Adipocyte (in vitro differentiated cells): Measurements from ENCODE around the gene SORCS2.

ENCODE experiments used
- DNase-seq: peaks from one replicate; pipeline ENCODE4 v3.0.0-alpha.2; 2015; ENCODE audit warnings: low read depth
- H3K27me3 ChIP-seq: replicated peaks from 2 replicates; pipeline ENCODE4 v1.7.0; 2013; ENCODE audit warnings: mild to moderate bottlenecking, low read length, moderate library complexity; ENCODE audit not compliant: control insufficient read depth, insufficient read depth
- H3K36me3 ChIP-seq: 2 replicates; pipeline ENCODE4 v1.7.0; 2013; ENCODE audit warnings: low read length, mild to moderate bottlenecking, moderate library complexity; ENCODE audit not compliant: control insufficient read depth, insufficient read depth, severe bottlenecking
- H3K4me1 ChIP-seq: 2 replicates; pipeline ENCODE4 v1.7.0; 2013; ENCODE audit warnings: mild to moderate bottlenecking, low read length, moderate library complexity; ENCODE audit not compliant: control insufficient read depth, insufficient read depth
- H3K4me3 ChIP-seq: 2 replicates; pipeline ENCODE4 v1.7.0; 2013; ENCODE audit warnings: mild to moderate bottlenecking, low read length, moderate library complexity
- H3K9ac ChIP-seq: 2 replicates; pipeline ENCODE4 v1.7.0; 2013; ENCODE audit warnings: mild to moderate bottlenecking, low read length, moderate library complexity
- H3K9me3 ChIP-seq: 2 replicates; pipeline ENCODE4 v1.7.0; 2013; ENCODE audit warnings: mild to moderate bottlenecking, low read length, moderate library complexity; ENCODE audit not compliant: control insufficient read depth

SORCS2 gene

GRCh38 chr4:7400671-7401298 is 208.4 kb downstream of the SORCS2 start:
- H3K9me3 ChIP-seq = peaks cover 7% of the 10 kb centered on the region
- no peak for DNase-seq
- no peak overlapping the region for H3K9ac ChIP-seq
- H3K4me3 ChIP-seq = no peak overlapping the region
- H3K36me3 ChIP-seq = no peaks in the 10 kb centered on the region
- no peaks in the 10 kb centered on the region for H3K4me1 ChIP-seq
- H3K27me3 ChIP-seq = peaks cover 46% of the 10 kb centered on the region

- peaks cover 30% of the 10 kb centered on the region for H3K27me3 ChIP-seq
- no peak for DNase-seq
- H3K9ac ChIP-seq = no peak overlapping the region
- H3K9me3 ChIP-seq = peaks cover 10% of the 10 kb centered on the region
- H3K36me3 ChIP-seq = no peaks in the 10 kb centered on the region
- H3K4me1 ChIP-seq = no peaks in the 10 kb centered on the region
- H3K4me3 ChIP-seq = no peak overlapping the region
Observed at GRCh38 chr4:7402526-7402925, 210.2 kb downstream of the SORCS2 start.

GRCh38 chr4:7403001-7403400 is 210.7 kb downstream of the SORCS2 start:
- Histone ChIP-seq H3K9me3 (peaks cover 14% of the 10 kb centered on the region), H3K4me3 (no peak overlapping the region), H3K4me1 (no peaks in the 10 kb centered on the region), H3K36me3 (no peaks in the 10 kb centered on the region), H3K9ac (no peak overlapping the region), H3K27me3 (peaks cover 26% of the 10 kb centered on the region)
- DNase-seq = no peak

- peaks cover 29% of the 10 kb centered on the region for H3K9me3 ChIP-seq
- peaks cover 19% of the 10 kb centered on the region for H3K27me3 ChIP-seq
- H3K4me3 ChIP-seq = no peak overlapping the region
- no peaks in the 10 kb centered on the region for H3K36me3 ChIP-seq
- DNase-seq = no peak
- H3K4me1 ChIP-seq = no peaks in the 10 kb centered on the region
- no peak overlapping the region for H3K9ac ChIP-seq
Observed at GRCh38 chr4:7408166-7408565, 215.8 kb downstream of the SORCS2 start.

- no peaks in the 10 kb centered on the region for H3K36me3 ChIP-seq
- no peak overlapping the region for H3K9ac ChIP-seq
- H3K9me3 ChIP-seq = peaks cover 22% of the 10 kb centered on the region
- DNase-seq = no peak
- no peaks in the 10 kb centered on the region for H3K4me1 ChIP-seq
- H3K27me3 ChIP-seq = peaks cover 19% of the 10 kb centered on the region
- no peak overlapping the region for H3K4me3 ChIP-seq
Observed at GRCh38 chr4:7410446-7410845, 218.1 kb downstream of the SORCS2 start.

GRCh38 chr4:7411491-7411890 is 219.2 kb downstream of the SORCS2 start:
- DNase-seq = no peak
- Histone ChIP-seq H3K4me1 (no peaks in the 10 kb centered on the region), H3K9ac (no peak overlapping the region), H3K36me3 (no peaks in the 10 kb centered on the region), H3K27me3 (peaks cover 19% of the 10 kb centered on the region), H3K4me3 (no peak overlapping the region), H3K9me3 (peaks cover 22% of the 10 kb centered on the region)

GRCh38 chr4:7411896-7412553 is 219.7 kb downstream of the SORCS2 start:
- Histone ChIP-seq H3K36me3 (no peaks in the 10 kb centered on the region), H3K9ac (no peak overlapping the region), H3K4me3 (no peak overlapping the region), H3K4me1 (no peaks in the 10 kb centered on the region), H3K27me3 (peaks cover 19% of the 10 kb centered on the region), H3K9me3 (peaks cover 19% of the 10 kb centered on the region)
- DNase-seq = no peak

GRCh38 chr4:7412554-7412912 is 220.2 kb downstream of the SORCS2 start:
- Histone ChIP-seq H3K9me3 (peaks cover 19% of the 10 kb centered on the region), H3K4me1 (no peaks in the 10 kb centered on the region), H3K27me3 (peaks cover 19% of the 10 kb centered on the region), H3K9ac (no peak overlapping the region), H3K4me3 (no peak overlapping the region), H3K36me3 (no peaks in the 10 kb centered on the region)
- no peak for DNase-seq

- H3K36me3 ChIP-seq = no peaks in the 10 kb centered on the region
- peaks cover 19% of the 10 kb centered on the region for H3K27me3 ChIP-seq
- H3K9ac ChIP-seq = no peak overlapping the region
- DNase-seq = no peak
- no peak overlapping the region for H3K4me3 ChIP-seq
- H3K9me3 ChIP-seq = peaks cover 12% of the 10 kb centered on the region
- no peaks in the 10 kb centered on the region for H3K4me1 ChIP-seq
Observed at GRCh38 chr4:7414046-7414445, 221.7 kb downstream of the SORCS2 start.

GRCh38 chr4:7414736-7415510 is 222.6 kb downstream of the SORCS2 start:
- no peak for DNase-seq
- Histone ChIP-seq H3K4me1 (no peaks in the 10 kb centered on the region), H3K4me3 (no peak overlapping the region), H3K36me3 (no peaks in the 10 kb centered on the region), H3K9ac (no peak overlapping the region), H3K9me3 (peaks cover 7% of the 10 kb centered on the region), H3K27me3 (peaks cover 22% of the 10 kb centered on the region)

- Histone ChIP-seq H3K9ac (no peak overlapping the region), H3K4me1 (no peaks in the 10 kb centered on the region), H3K4me3 (no peak overlapping the region), H3K9me3 (peaks cover 7% of the 10 kb centered on the region), H3K27me3 (peaks cover 26% of the 10 kb centered on the region), H3K36me3 (no peaks in the 10 kb centered on the region)
- DNase-seq = no peak
Observed at GRCh38 chr4:7415927-7416686, 223.8 kb downstream of the SORCS2 start.
